Bronchial epithelial cell (primary cell): ENCODE measurements around the gene C1orf21. TPM values are rescaled to one million over a fixed set of nuclear protein-coding genes. Genes with fewer than 3 reads are reported as not detected.

Experiments
- DNase-seq: peaks from one replicate; pipeline ENCODE4 v3.0.0-alpha.2; 2010; ENCODE audit warnings: low read depth
- FAIRE-seq: peaks from 2 replicates; lab custom pipeline; 2011; peaks lifted over from hg19 to GRCh38; lab: Jason Lieb, UNC
- H3K27me3 ChIP-seq: 2 replicates; pipeline ENCODE4 v1.5.1; 2011; ENCODE audit warnings: low read length; ENCODE audit not compliant: control insufficient read depth, insufficient read depth
- H3K36me3 ChIP-seq: 2 replicates; pipeline ENCODE4 v1.5.1; 2011; ENCODE audit warnings: low read length; ENCODE audit not compliant: control insufficient read depth, insufficient read depth
- H3K4me3 ChIP-seq: 2 replicates; pipeline ENCODE4 v1.5.1; 2011; ENCODE audit warnings: mild to moderate bottlenecking, low read depth, low read length, control low read depth
- total RNA-seq: library from RNA; depleted of rRNA; stranded (reverse); fragments of >200 nt; gene quantifications from 2 replicates; pipeline ENCODE4 v1.2.1, GENCODE V29; 2014
- TF ChIP-seq, protein P1 (sequence below): IDR thresholded peaks from 2 replicates; pipeline ENCODE4 v1.5.1; 2011; ENCODE audit warnings: mild to moderate bottlenecking, moderate library complexity, low read length, control low read depth, inconsistent platforms; ENCODE audit not compliant: insufficient read depth, severe bottlenecking

The C1orf21 gene
- total RNA-seq, 1 donor from 2014 or later, result 10.3 TPM

GRCh38 chr1:184627007-184627341, 240.1 kb downstream of the C1orf21 start:
- Histone ChIP-seq H3K27me3 (no peaks in the 10 kb centered on the region), H3K4me3 (no peak overlapping the region), H3K36me3 (no peaks in the 10 kb centered on the region)
- DNase-seq (no peak), FAIRE-seq (no peak)
- TF ChIP-seq, protein P1, sequence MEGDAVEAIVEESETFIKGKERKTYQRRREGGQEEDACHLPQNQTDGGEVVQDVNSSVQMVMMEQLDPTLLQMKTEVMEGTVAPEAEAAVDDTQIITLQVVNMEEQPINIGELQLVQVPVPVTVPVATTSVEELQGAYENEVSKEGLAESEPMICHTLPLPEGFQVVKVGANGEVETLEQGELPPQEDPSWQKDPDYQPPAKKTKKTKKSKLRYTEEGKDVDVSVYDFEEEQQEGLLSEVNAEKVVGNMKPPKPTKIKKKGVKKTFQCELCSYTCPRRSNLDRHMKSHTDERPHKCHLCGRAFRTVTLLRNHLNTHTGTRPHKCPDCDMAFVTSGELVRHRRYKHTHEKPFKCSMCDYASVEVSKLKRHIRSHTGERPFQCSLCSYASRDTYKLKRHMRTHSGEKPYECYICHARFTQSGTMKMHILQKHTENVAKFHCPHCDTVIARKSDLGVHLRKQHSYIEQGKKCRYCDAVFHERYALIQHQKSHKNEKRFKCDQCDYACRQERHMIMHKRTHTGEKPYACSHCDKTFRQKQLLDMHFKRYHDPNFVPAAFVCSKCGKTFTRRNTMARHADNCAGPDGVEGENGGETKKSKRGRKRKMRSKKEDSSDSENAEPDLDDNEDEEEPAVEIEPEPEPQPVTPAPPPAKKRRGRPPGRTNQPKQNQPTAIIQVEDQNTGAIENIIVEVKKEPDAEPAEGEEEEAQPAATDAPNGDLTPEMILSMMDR, result no peak

GRCh38 chr1:184629266-184629665, 242.4 kb downstream of the C1orf21 start:
- FAIRE-seq, result no peak
- no peak for DNase-seq
- TF ChIP-seq, protein P1, result no peak

GRCh38 chr1:184630679-184631060, 243.8 kb downstream of the C1orf21 start:
- FAIRE-seq, result peak; percentile 28
- H3K36me3 ChIP-seq, result no peaks in the 10 kb centered on the region
- H3K4me3 ChIP-seq, result no peak overlapping the region
- TF ChIP-seq, protein P1, result no peak
- H3K27me3 ChIP-seq, result no peaks in the 10 kb centered on the region
- no peak for DNase-seq

More at GRCh38 chr1:184629266-184629665, 242.4 kb downstream of the C1orf21 start:
- Histone ChIP-seq H3K27me3 (no peaks in the 10 kb centered on the region), H3K36me3 (no peaks in the 10 kb centered on the region), H3K4me3 (no peak overlapping the region)

DNA sequence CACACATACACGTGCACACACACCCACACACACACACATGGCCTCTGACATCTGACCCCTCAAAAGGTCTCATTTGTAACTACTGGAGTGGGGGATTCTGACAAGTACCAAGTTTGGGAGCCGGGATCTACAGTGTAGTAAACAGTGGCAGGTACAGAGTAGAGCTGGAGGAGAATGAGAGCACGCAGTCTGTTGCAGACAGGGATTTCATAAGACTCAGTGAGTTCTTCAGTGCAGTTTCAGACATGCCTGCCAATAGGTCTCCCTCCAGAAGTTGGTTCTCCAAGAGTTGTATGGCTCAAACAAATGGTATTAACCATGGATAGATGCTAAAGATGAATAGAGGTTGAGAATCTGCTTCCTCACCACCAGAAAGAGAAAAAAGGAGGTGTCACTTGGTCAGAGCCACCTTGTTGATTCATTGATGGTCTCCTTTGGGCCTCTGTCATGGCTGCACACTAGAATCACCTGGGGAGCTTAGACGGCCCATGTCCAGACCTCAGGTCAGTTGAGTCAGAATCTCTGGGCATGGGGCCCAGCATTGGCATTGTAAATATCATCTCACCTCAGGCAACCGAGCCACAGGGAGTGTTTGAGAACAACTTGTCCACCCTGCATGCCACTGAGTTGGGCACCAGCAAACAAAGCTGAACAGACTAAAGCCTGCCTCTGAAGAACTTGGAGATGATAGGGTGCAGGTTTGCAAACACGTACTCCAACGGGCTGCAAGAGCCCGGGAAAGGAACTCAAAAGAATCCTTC, 245.8 kb downstream of the C1orf21 start:
- TF ChIP-seq, protein P1, result no peak
- Histone ChIP-seq H3K36me3 (no peaks in the 10 kb centered on the region), H3K4me3 (no peak overlapping the region), H3K27me3 (no peaks in the 10 kb centered on the region)
- FAIRE-seq, result peak; percentile 68
- DNase-seq, result peak; percentile 56

DNA sequence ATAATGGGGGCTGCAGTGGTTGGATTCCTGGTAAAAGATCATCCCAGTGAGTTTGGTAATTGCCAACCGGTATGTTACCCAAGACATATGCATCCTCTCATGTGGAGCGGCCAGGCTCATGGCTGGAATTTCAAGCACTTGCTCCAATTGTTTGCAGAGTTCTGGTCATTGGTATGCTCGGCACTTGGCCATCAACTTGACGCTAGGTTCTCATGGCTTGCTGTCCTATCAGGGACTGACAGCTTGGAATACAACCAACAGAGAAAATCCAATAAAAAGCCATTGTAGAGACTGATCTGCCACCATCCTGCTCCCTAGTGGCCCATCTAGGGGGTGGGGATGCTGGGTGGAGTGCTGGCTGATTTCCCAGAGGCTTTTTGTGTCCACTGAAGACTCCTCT, 247.0 kb downstream of the C1orf21 start:
- DNase-seq (no peak), FAIRE-seq (no peak)
- TF ChIP-seq, protein P1, result no peak
- H3K36me3 ChIP-seq, result no peaks in the 10 kb centered on the region
- H3K4me3 ChIP-seq, result no peak overlapping the region
- H3K27me3 ChIP-seq, result no peaks in the 10 kb centered on the region

DNA sequence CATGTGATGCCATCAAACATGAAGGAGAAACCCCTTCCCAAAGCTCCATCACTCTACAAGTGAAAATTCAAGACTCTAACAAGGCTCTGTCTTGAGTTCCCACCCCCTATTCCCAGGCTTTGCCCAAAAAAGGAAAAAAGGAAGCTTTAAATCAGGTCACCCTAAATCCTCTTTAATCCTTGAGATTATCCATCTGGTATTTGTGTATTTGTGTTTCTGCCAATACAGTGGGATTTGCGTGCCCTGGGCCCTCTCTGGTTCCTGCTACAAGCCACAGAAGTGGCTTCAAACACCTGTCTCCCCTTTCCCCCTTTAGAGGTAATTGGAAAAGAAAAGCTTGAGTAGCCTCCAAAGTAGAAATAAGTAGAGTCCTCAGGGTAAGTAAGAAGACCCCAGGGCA, 247.5 kb downstream of the C1orf21 start:
- H3K27me3 ChIP-seq, result no peaks in the 10 kb centered on the region
- TF ChIP-seq, protein P1, result no peak
- no peaks in the 10 kb centered on the region for H3K36me3 ChIP-seq
- DNase-seq, result no peak
- peak; percentile 7 for FAIRE-seq
- no peak overlapping the region for H3K4me3 ChIP-seq
